HG03280 (cell line): ENCODE measurements around the gene HDGFL3.
A peak's percentile ranks its signal among the peaks of the same experiment; 100 is the strongest.
"Not testable (repeated sequence)": the region's sequence is repeated elsewhere in the genome, so short reads cannot be mapped to it uniquely, and the experiment has no call there.

Experiments used
- ATAC-seq: cut with Tn5 transposase; IDR thresholded peaks from one replicate; pipeline ENCODE4 v1.9.1; 2021; ENCODE audit warnings: mild to moderate bottlenecking, moderate library complexity; ENCODE audit not compliant: unreplicated experiment

HDGFL3 gene

DNA sequence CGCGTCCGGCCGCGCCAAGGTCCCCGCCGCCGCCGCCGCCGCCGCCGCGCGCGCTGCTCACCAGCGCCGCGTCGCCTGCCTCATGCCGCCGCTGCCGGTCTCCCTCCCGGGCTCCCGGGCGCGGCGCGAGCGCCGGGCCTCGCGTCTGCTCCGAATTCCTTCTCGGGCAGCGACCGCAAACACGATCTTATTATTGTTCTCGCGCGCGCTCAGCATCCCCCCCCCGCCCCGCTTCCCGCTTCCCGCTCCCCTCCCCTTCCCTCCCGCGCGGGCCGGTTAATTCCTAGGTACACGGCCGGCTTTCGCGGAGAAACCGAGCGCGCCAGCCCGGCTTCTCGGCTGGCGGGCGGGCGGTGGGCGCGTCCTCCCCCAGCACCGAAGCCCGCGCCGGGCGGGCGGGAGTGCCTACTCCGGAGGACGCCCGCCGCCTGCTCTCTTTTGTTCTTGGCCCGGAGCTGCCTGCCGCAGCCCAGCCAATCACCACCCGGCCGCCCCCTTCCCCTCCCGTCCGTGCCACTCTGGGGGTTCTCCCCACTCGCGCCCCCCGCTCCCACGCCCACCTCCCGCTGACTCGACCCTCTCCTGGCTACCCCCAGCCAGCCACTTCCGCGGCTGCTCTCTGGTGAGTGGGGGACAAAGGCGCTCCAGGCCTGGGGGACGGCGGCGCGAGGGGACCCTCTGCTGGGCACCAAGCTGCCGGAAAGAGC, at the start of gene HDGFL3:
Gene HDGFL3, minus strand, starts transcription at position 164 of the 707 bp plus-strand sequence. CDS start 409 bp downstream, outside the sequence.
- ATAC-seq, result peak; percentile 46

- ATAC-seq, result no peak
These were observed 43.2 kb upstream of the HDGFL3 start for GRCh38 chr15:83250781-83251180.

DNA sequence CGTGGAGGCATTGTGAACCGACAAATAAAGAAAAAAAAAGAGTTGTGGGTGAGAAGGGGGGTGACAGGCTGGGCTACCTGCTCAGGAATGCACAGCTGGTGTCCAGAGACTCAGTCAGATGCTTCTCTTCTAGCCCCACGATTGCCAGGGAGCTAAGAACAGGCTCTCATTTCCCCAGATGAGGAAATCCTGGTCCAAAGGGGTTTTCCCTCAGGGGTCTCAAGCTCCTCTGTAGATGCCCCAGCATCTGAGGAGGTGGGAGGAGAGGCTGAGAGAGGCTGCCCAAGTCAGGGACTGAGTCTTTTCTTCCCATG, 41.4 kb upstream of the HDGFL3 start:
- ATAC-seq, result no peak

- no peak for ATAC-seq
These were observed 40.8 kb upstream of the HDGFL3 start for GRCh38 chr15:83248151-83249029.

GRCh38 chr15:83243634-83244033, 36.0 kb upstream of the HDGFL3 start:
- no peak for ATAC-seq

- ATAC-seq, result no peak
These were observed 22.6 kb upstream of the HDGFL3 start for GRCh38 chr15:83230242-83230641.

- ATAC-seq, result no peak
These were observed 17.8 kb upstream of the HDGFL3 start for GRCh38 chr15:83225449-83225848.

GRCh38 chr15:83221781-83222180, 14.2 kb upstream of the HDGFL3 start:
- not testable (repeated sequence) for ATAC-seq

- no peak for ATAC-seq
These were observed 11.4 kb upstream of the HDGFL3 start for GRCh38 chr15:83219026-83219425.

DNA sequence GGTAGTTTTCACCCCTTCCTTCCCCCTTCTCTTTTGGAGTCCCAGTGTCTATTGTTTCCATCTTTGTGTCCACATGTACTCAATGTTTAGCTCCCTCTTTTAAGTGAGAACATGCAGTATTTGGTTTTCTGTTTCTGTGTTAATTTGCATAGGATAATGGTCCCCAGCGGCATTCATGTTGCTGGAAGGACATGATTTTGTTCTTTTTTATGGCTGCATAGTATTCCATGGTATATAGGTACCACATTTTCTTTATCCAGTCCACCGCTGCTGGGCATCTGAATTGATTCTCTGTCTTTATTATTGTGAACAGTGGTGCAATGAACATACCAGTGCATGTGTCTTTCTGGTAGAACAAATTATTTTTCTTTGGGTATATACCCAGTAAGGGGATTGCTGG, 7.7 kb upstream of the HDGFL3 start:
- no peak for ATAC-seq

GRCh38 chr15:83210619-83211018, 3.0 kb upstream of the HDGFL3 start:
- ATAC-seq, result no peak

- no peak for ATAC-seq
These were observed 1.7 kb upstream of the HDGFL3 start for GRCh38 chr15:83209333-83209732.

GRCh38 chr15:83208367-83208661, 691 bp upstream of the HDGFL3 start:
- no peak for ATAC-seq

DNA sequence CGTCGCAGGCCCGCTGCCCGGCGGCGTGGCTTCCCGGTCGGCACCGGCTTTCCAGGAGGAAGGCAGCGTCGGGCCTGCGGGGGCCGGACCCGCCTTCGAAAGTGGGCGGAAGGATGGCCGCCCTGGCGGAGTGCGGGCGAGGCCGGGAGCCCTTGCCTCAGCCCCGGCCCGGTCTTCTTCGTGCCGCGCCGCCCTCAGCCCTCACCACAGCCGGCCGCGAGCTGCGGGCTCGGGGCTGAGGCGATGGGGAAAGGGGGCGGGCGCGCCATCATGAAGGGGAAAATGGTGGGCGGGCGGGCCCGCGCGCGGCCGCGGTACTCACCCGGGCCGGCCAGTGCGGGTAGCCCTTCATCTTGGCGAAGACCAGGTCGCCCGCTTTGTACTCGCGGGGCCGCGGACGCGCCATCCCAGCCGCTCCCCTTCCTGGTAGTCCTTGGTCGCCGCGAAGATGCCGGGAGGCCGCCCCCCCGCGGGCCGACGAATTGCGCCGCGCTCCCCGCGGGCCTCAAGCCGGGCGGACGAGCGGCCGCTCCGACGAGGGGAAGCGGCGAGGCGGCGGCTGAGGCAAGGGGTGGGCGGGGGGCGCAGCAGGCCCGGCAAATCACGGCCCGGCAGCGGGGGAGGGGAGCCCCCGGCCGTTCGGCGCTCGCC, 489 bp downstream of the HDGFL3 start:
- ATAC-seq, result peak; percentile 36

GRCh38 chr15:83206526-83207008, 1.1 kb downstream of the HDGFL3 start:
- ATAC-seq, result no peak

- no peak for ATAC-seq
These were observed 1.8 kb downstream of the HDGFL3 start for GRCh38 chr15:83205725-83206324.

DNA sequence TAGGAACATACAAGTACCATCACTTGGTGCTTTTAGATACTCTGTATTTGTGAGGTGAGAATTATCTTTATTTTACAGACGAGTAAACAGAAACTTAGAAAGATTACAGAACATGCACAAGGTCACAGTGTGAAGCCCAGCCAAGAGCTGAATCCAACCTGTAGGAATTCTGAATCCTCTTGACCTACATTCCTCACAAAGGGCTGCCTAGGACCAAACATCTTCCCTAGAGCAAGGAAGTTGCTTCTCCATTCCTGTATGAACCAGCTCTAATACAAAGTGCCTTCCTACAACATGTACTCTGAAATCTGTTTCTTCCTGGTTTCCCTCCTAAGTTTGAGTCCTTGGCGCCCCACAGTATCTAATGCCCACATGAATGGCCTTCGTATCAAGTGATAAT, 2.9 kb downstream of the HDGFL3 start:
- no peak for ATAC-seq

- no peak for ATAC-seq
These were observed 4.1 kb downstream of the HDGFL3 start for GRCh38 chr15:83203543-83203942.

- no peak for ATAC-seq
These were observed 7.0 kb downstream of the HDGFL3 start for GRCh38 chr15:83200589-83200988.

DNA sequence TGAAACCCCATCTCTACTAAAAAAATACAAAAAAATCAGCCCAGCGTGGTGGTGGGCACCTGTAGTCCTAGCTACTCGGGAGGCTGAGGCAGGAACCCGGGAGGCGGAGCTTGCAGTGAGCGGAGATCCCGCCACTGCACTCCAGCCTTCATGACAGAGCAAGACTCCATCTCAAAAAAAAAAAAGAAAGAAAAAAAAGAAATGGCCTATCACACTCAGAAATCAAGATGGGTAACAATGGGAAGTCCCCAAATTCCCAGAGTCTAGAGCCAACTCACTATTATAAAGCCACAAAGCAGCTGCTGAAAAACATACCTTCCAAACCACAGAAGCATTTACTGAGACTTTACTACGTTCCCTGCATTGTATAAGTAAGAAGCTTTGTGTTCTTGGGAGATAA, 7.5 kb downstream of the HDGFL3 start:
- ATAC-seq, result no peak

DNA sequence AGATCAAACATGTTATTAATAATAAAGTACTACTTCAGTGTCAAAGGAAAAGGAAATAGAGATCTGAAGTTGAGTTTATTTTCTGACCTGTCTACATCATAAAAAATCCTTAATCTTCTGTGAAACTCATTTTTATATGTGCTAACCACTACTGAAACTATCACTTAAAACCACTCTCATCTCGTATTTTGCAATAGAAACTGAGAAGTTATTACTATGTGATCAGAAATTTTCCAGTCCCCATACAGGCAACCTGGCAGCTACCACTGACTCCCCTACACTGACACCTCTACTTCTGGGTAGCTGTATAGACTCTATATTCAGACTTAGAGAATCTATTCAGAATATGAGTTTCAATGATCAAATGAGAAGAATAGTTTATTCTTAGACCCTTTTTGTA, 8.3 kb downstream of the HDGFL3 start:
- peak; percentile 89 for ATAC-seq
